ENCODE measurements around the gene CELF5.
"Not testable (repeated sequence)": the region's sequence is repeated elsewhere in the genome, so short reads cannot be mapped to it uniquely, and the experiment has no call there.

CELF5 gene

DNA sequence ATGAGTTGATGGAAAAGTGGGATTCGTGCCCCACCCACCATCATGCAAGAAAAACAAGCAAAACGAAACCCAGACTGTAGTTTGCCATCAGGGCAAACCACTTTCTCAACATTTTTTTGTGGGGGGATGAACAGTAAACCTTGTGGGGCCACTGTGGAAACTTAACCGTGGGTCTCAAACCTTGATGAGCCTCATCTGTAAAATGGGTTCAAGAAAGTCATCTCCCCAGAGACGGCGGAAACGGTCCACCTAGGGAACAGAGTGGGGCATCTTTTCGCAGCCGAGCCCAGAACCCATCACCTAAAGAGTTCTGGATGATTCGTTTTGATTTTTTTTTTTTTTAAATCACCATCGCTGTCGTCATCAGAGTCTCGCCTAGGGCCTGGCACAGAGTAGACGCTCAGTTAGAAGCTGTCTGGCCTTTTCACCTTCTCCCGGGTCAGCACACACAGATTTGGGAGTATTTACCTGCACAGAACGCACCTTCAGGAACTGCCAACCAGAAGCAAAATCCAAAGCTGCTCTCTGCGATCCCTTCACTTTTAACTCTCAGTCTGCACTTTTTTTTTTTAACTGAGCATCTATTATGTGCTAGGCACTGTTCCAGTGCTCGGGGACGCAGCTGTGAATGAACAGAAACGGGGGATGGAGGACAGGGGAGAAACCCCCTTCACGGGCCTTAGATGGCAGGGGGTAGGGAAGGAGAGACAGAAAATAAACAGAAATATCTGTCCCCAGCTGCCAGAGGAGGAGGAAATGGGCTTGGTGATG lies 69.8 kb downstream of the CELF5 start:
- no peak for TF ChIP-seq ZFX (IDR thresholded peaks at IDR 0.05)
- TF ChIP-seq, protein P1, sequence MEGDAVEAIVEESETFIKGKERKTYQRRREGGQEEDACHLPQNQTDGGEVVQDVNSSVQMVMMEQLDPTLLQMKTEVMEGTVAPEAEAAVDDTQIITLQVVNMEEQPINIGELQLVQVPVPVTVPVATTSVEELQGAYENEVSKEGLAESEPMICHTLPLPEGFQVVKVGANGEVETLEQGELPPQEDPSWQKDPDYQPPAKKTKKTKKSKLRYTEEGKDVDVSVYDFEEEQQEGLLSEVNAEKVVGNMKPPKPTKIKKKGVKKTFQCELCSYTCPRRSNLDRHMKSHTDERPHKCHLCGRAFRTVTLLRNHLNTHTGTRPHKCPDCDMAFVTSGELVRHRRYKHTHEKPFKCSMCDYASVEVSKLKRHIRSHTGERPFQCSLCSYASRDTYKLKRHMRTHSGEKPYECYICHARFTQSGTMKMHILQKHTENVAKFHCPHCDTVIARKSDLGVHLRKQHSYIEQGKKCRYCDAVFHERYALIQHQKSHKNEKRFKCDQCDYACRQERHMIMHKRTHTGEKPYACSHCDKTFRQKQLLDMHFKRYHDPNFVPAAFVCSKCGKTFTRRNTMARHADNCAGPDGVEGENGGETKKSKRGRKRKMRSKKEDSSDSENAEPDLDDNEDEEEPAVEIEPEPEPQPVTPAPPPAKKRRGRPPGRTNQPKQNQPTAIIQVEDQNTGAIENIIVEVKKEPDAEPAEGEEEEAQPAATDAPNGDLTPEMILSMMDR (conservative IDR thresholded peaks at IDR 0.05) = no peak

DNA sequence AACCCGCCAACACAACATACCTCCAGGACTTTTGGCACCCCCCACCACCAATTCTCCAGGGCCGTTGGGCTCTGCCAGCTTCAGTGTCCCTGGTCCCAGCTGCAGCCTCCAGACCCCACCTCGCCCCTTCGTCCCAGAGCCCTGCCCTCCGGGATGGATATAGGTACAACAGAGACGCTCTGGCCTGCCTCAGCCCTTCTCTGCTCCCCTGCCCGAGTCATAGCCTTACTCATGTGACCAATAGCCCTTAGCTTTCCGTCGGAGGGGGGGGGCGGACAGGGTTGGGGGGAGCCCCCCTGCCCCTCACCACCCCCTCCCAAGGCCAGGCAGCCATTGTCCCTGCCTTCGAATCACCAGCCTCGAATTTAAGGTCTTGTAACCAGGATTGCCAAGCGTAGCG lies 71.1 kb downstream of the CELF5 start:
- TF ChIP-seq, protein P1 (conservative IDR thresholded peaks at IDR 0.05) = no peak

More for the DNA sequence above, 69.8 kb downstream of the CELF5 start:
- no peak overlapping the region for H3K27ac ChIP-seq

DNA sequence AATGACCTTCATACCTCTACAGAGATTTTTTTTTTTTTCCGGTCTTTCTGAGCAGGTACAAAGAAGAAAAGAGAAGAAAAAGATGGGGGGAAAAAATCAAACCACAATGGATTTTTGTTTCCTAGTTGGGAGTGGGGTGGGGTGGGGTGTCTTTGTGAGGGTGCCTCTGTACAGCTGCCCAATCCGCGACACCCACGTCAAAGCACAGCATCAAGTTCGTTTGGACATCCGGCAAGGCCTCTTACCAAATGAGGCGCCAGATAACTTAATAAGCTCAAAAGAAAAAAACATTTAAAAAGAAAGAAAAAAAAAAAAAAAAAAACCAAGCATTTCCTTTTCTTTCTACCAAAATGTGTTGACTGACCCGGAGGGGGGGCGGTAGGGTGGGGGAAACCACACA lies 71.6 kb downstream of the CELF5 start:
- H3K27ac ChIP-seq = no peak overlapping the region

More for the DNA sequence above, 71.1 kb downstream of the CELF5 start:
- no peak overlapping the region for H3K27ac ChIP-seq

DNA sequence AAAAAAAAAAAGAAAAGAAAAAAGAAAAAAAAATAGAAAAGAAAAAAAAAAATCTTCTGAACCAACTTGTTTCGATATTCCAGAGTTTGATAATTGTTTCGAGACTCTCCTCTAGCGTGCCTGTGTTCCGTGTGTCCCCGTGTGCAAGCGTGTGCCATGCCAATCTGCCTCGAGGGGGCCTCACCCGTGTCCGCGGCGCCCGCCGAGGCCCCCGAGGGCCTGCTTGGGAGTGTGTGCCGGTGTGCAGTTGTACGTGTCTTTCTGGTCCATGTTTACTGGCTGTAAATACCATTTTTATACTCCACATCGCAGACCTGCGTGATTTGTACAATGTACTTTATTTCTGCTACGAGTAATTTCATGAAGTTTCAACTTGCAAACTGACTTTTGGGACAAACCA lies 72.0 kb downstream of the CELF5 start:
- H3K27ac ChIP-seq = no peak overlapping the region
- no peak for TF ChIP-seq ZFX (IDR thresholded peaks at IDR 0.05)
- TF ChIP-seq, protein P1 (conservative IDR thresholded peaks at IDR 0.05) = no peak

More for the DNA sequence above, 71.6 kb downstream of the CELF5 start:
- TF ChIP-seq ZFX (IDR thresholded peaks at IDR 0.05) = no peak
- TF ChIP-seq, protein P1 (conservative IDR thresholded peaks at IDR 0.05) = no peak

DNA sequence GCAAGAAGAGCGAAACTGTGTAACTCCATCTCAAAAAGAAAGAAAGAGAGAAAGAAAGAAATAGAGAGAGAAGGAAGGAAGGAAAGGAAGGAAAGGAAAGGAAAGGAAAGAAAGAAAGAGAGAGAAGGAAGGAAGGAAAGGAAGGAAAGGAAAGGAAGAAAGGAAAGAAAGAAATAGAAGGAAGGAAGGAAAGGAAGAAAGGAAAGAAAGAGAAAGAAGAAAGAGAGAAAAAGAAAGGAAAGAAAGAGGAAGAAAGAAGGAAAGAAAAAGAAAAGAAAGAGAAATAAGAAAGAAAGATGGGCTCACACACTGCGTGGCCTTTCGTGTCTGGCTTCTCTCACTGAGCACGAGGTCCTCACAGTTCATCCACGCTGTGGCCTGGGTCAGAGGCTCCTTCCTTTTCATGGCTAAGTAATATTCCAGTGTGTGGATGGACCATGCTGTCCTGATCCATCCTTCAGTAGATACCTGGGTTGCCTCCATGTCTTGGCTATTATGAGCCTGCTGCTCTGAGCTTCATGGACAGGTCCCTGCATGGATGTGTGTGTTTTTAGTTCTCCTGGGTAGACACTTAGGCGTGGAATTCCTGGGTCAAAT lies 74.5 kb downstream of the CELF5 start:
- no peak overlapping the region for H3K27ac ChIP-seq
- TF ChIP-seq ZFX (IDR thresholded peaks at IDR 0.05) = no peak
- TF ChIP-seq, protein P1 (conservative IDR thresholded peaks at IDR 0.05) = no peak

DNA sequence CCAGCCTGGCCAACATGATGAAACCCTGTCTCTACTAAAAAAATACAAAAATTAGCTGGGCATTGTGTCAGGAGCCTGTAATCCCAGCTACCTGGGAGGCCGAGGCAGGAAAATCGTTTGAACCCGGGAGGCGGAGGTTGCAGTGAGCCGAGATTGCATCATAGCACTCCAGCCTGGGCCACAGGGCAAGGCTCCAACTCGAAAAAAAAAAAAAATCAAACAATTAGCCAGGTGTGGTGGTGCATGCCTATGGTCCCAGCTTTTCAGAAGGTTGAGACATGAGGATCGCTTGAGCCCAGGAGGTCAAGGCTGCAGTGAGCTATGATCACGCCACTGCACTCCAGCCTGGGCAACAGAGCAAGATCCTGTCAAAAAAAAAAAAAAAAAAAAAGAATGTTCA lies 76.1 kb downstream of the CELF5 start:
- not testable (repeated sequence) for H3K27ac ChIP-seq

DNA sequence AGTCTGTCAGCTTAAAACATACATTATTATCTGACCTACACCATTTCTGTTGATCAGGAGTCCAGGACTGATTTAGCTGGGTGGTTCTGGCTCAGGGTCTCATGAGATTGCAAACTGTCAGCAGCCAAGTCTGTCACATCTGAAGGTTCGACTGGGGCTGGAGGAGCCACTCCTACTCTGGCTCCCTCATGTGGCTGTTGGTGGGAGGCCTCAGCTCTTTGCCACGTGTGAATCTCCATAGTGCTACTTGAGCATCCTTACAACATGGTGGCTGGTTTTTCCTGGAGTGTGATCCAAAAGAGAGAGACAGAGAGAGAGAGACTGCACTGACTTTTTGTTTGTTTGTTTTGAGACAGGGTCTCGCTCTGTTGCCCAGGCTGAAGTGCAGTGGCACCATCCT lies 78.3 kb downstream of the CELF5 start:
- no peak for TF ChIP-seq ZFX (IDR thresholded peaks at IDR 0.05)
- TF ChIP-seq, protein P1 (conservative IDR thresholded peaks at IDR 0.05) = no peak; the same call in 1 of the 2 replicates
- H3K27ac ChIP-seq = no peak overlapping the region
